HCT116 (cell line): Measurements from ENCODE around the gene TNFSF13.

Experiments used
- ATF3 ChIP-seq: IDR thresholded peaks from 2 replicates; pipeline ENCODE4 v1.6.1; 2012
- CEBPB ChIP-seq: IDR thresholded peaks from 2 replicates; pipeline ENCODE4 v1.6.1; 2012; ENCODE audit warnings: low read depth
- CTCF ChIP-seq, 3 experiments: fragments of 200-600 bp in 1 of 3; sonication (generic) in 1 of 3; IDR thresholded peaks in 2 of 3; conservative IDR thresholded peaks in 1 of 3; 2 replicates each; pipeline ENCODE4 v1.5.1; 2012 to 2017; ENCODE audit warnings: low read depth in 2 of 3, low read length in 2 of 3, antibody characterized with exemption in 1 of 3, borderline replicate concordance in 1 of 3, control low read depth in 1 of 3, mild to moderate bottlenecking in 1 of 3, mixed read lengths in 1 of 3, mixed run types in 1 of 3, moderate library complexity in 1 of 3; ENCODE audit not compliant: insufficient read depth in 1 of 3
- EZH2 ChIP-seq: fragments of 200-600 bp; sonication (generic); IDR thresholded peaks from 2 replicates; pipeline ENCODE4 v1.6.1; 2017; ENCODE audit warnings: antibody characterized with exemption, mixed run types
- POLR2A ChIP-seq: IDR thresholded peaks from 2 replicates; pipeline ENCODE4 v1.7.0; 2011; ENCODE audit warnings: borderline replicate concordance; ENCODE audit not compliant: insufficient read depth, insufficient read length; ENCODE audit errors: extremely low read depth
- RAD21 ChIP-seq: IDR thresholded peaks from 2 replicates; pipeline ENCODE4 v1.6.1; 2012; ENCODE audit warnings: low read depth, mild to moderate bottlenecking
- REST ChIP-seq: IDR thresholded peaks from 2 replicates; pipeline ENCODE4 v1.6.1; 2012; ENCODE audit warnings: low read depth
- SIN3A ChIP-seq: IDR thresholded peaks from 2 replicates; pipeline ENCODE4 v1.6.1; 2012; ENCODE audit warnings: low read depth
- ZFX ChIP-seq: fragments of 450-650 bp; IDR thresholded peaks from 2 replicates; pipeline ENCODE4 v1.6.1; 2017

GRCh38 chr17:7528842-7529241, 29.7 kb upstream of the TNFSF13 start:
- TF ChIP-seq CTCF (IDR thresholded peaks at IDR 0.05 in 2 of 3, conservative IDR thresholded peaks at IDR 0.05 in 1 of 3; ENCODE audit: borderline replicate concordance in 1 of 3, insufficient read depth in 1 of 3, low read depth in 2 of 3, low read length in 2 of 3) = no peak
- TF ChIP-seq POLR2A = no peak
- no peak for TF ChIP-seq ZFX
- no peak for TF ChIP-seq CEBPB
- TF ChIP-seq EZH2 = no peak
- TF ChIP-seq SIN3A = no peak
- TF ChIP-seq ATF3 = no peak
- TF ChIP-seq RAD21 = no peak
- no peak for TF ChIP-seq REST
